OCI-LY1 (cell line): ENCODE measurements around the gene DNAH11.

Source experiments
- H2AFZ ChIP-seq: fragments of 200-600 bp; sonication (generic), shearing (Covaris generic); 2 replicates; pipeline ENCODE4 v1.6.0; 2014; ENCODE audit warnings: antibody characterized with exemption, mild to moderate bottlenecking, low read length
- H3F3A ChIP-seq: fragments of 200-600 bp; sonication (generic), shearing (Covaris generic); 2 replicates; pipeline ENCODE4 v1.6.0; 2014; ENCODE audit warnings: mild to moderate bottlenecking, antibody characterized with exemption, low read length, moderate library complexity; ENCODE audit not compliant: insufficient read depth
- H3K27ac ChIP-seq: fragments of 200-600 bp; sonication (generic); 2 replicates; pipeline ENCODE4 v1.5.1; 2014; ENCODE audit warnings: low read length, mixed run types, mild to moderate bottlenecking, low read depth; ENCODE audit not compliant: poor library complexity, severe bottlenecking
- H3K27me3 ChIP-seq: fragments of 200-600 bp; sonication (generic); 2 replicates; pipeline ENCODE4 v1.6.0; 2014; ENCODE audit warnings: antibody characterized with exemption, mild to moderate bottlenecking, low read length, moderate library complexity; ENCODE audit not compliant: insufficient read depth
- H3K36me3 ChIP-seq: fragments of 200-600 bp; sonication (generic); 2 replicates; pipeline ENCODE4 v1.6.1; 2014; ENCODE audit warnings: mild to moderate bottlenecking, antibody characterized with exemption, low read length, moderate library complexity, mixed read lengths; ENCODE audit not compliant: insufficient read depth
- H3K4me1 ChIP-seq: fragments of 200-600 bp; sonication (generic); 2 replicates; pipeline ENCODE4 v1.5.1; 2014; ENCODE audit warnings: mild to moderate bottlenecking, low read length, moderate library complexity; ENCODE audit not compliant: insufficient read depth, severe bottlenecking
- H3K4me2 ChIP-seq: fragments of 200-600 bp; sonication (generic), shearing (Covaris generic); 2 replicates; pipeline ENCODE4 v1.6.1; 2014; ENCODE audit warnings: low read length
- H3K4me3 ChIP-seq: fragments of 200-600 bp; sonication (generic); 2 replicates; pipeline ENCODE4 v1.5.1; 2014; ENCODE audit warnings: low read length, low read depth, mild to moderate bottlenecking, mixed read lengths; ENCODE audit not compliant: poor library complexity, severe bottlenecking
- H3K79me2 ChIP-seq: fragments of 200-600 bp; shearing (Covaris generic); 2 replicates; pipeline ENCODE4 v1.6.1; 2016; ENCODE audit warnings: mixed run types, low read length, mixed read lengths; ENCODE audit not compliant: insufficient read depth
- H3K9ac ChIP-seq: fragments of 200-600 bp; sonication (generic), shearing (Covaris generic); 2 replicates; pipeline ENCODE4 v1.6.1; 2014; ENCODE audit warnings: mild to moderate bottlenecking, low read length, mixed read lengths
- H3K9me2 ChIP-seq: fragments of 200-600 bp; sonication (generic), shearing (Covaris generic); 2 replicates; pipeline ENCODE4 v1.6.1; 2014; ENCODE audit warnings: low read depth, mild to moderate bottlenecking, low read length, mixed read lengths
- H3K9me3 ChIP-seq: fragments of 200-600 bp; shearing (Covaris generic); 2 replicates; pipeline ENCODE4 v1.6.1; 2014; ENCODE audit warnings: low read length, mixed read lengths
- H4K20me1 ChIP-seq: fragments of 200-600 bp; sonication (generic), shearing (Covaris generic); 2 replicates; pipeline ENCODE4 v1.6.0; 2016; ENCODE audit warnings: mild to moderate bottlenecking, low read length; ENCODE audit not compliant: insufficient read depth
- CTCF ChIP-seq: fragments of 200-600 bp; sonication (generic), shearing (Covaris generic); IDR thresholded peaks from 2 replicates; pipeline ENCODE4 v1.5.1; 2017; ENCODE audit warnings: mild to moderate bottlenecking, antibody characterized with exemption, low read length, moderate library complexity, mixed read lengths
- EZH2 ChIP-seq: fragments of 200-600 bp; sonication (generic), shearing (Covaris generic); IDR thresholded peaks from 2 replicates; pipeline ENCODE4 v1.8.0; 2017; ENCODE audit warnings: borderline replicate concordance, mixed run types, mild to moderate bottlenecking, antibody characterized with exemption, low read length, moderate library complexity, mixed read lengths

The DNAH11 gene

GRCh38 chr7:21544715-21545114 is 1.9 kb downstream of the DNAH11 start:
- no peak for TF ChIP-seq CTCF
- Histone ChIP-seq H4K20me1 (no peaks in the 10 kb centered on the region), H3K27me3 (no peaks in the 10 kb centered on the region), H3F3A (no peaks in the 10 kb centered on the region), H3K27ac (no peak overlapping the region), H3K36me3 (no peaks in the 10 kb centered on the region), H2AFZ (no peak overlapping the region), H3K4me1 (no peaks in the 10 kb centered on the region), H3K4me3 (no peak overlapping the region), H3K4me2 (no peak overlapping the region), H3K9me2 (no peaks in the 10 kb centered on the region), H3K9ac (no peak overlapping the region), H3K79me2 (no peaks in the 10 kb centered on the region), H3K9me3 (no peaks in the 10 kb centered on the region)

- no peaks in the 10 kb centered on the region for H3K9me2 ChIP-seq
- no peak overlapping the region for H3K9ac ChIP-seq
- no peak overlapping the region for H3K4me3 ChIP-seq
- H3K9me3 ChIP-seq, result no peaks in the 10 kb centered on the region
- H3F3A ChIP-seq, result no peaks in the 10 kb centered on the region
- no peak overlapping the region for H3K27ac ChIP-seq
- no peaks in the 10 kb centered on the region for H3K4me1 ChIP-seq
- no peak overlapping the region for H3K4me2 ChIP-seq
- H3K36me3 ChIP-seq, result no peaks in the 10 kb centered on the region
- H2AFZ ChIP-seq, result no peak overlapping the region
- TF ChIP-seq CTCF (no peak), EZH2 (no peak)
- no peaks in the 10 kb centered on the region for H3K79me2 ChIP-seq
- no peaks in the 10 kb centered on the region for H3K27me3 ChIP-seq
- H4K20me1 ChIP-seq, result no peaks in the 10 kb centered on the region
Measured at GRCh38 chr7:21547501-21547900, 4.7 kb downstream of the DNAH11 start.

- Histone ChIP-seq H3K4me1 (no peaks in the 10 kb centered on the region), H3K27ac (no peak overlapping the region), H3K9ac (no peak overlapping the region), H3K9me2 (no peaks in the 10 kb centered on the region), H3F3A (no peaks in the 10 kb centered on the region), H3K9me3 (no peaks in the 10 kb centered on the region), H3K79me2 (no peaks in the 10 kb centered on the region), H3K27me3 (no peaks in the 10 kb centered on the region), H3K4me3 (no peak overlapping the region), H2AFZ (no peak overlapping the region), H3K36me3 (no peaks in the 10 kb centered on the region), H3K4me2 (no peak overlapping the region), H4K20me1 (no peaks in the 10 kb centered on the region)
- TF ChIP-seq EZH2, result no peak
- no peak for TF ChIP-seq CTCF
Measured at GRCh38 chr7:21548491-21548890, 5.7 kb downstream of the DNAH11 start.
